Hippocampal formation (tissue), 2 donors: Measurements from ENCODE around the gene OGT.
"Not testable (repeated sequence)": the region's sequence is repeated elsewhere in the genome, so short reads cannot be mapped to it uniquely, and the experiment has no call there.

Experiments used
- DNase-seq, 2 donors: peaks; one replicate each; lab custom pipeline; 2025; lab: John Stamatoyannopoulos, UW

Gene OGT

DNA sequence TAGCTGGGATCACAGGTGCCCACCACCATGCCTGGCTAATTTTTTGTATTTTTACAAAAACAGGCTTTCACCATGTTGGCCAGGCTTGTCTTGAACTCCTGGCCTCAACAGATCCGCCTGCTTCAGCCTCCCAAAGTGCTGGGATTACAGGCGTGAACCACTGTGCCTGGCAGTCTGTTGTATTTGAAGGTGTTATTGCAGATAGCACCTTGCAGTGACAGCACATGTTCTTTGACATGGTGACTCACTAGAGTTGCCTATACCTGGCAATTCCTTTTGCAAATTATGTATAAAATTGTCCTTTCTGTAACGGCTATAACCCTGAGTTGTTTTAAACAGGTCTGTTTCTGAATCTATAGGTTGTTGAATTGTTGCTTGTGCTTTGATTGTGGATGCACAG is 7.9 kb downstream of the OGT start:
- no peak for DNase-seq

DNA sequence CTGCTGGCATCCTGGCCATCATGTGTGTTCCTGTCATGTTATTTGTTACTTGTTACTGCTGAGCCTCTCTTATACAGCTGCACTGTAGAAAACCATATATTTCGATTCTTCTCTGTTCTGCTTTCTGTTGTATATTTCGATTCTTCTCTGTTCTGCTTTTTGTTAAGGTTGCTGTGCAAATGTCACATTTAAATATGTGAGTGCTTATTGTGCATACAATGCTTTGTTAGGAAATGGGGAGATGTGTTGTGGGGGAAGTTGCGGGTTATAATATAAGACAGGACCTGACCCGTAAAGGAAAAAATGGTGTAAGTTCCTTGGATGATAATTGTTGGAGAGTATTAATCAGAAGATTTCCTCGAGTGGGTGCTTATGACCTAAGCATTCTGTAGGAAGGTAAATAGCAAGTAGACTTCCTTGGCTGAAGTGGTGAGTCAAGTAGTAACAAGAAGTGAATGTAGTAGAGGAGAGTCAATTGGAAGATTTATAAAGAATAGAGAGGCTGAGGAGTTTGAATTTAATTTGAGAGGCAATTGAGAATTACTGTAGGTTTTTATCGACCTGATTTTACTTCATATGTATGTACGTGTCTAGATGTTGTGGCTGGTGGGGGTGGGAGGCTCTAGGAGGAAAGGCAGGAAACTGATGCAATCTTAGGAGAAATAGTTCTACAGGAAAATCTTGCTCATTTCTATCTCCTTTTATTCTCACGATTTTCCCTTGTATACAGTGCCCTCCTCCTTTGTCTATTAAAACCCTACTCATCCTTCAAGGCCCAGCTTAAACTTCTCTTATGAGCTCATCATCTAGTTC is 8.5 kb downstream of the OGT start:
- no peak for DNase-seq

DNA sequence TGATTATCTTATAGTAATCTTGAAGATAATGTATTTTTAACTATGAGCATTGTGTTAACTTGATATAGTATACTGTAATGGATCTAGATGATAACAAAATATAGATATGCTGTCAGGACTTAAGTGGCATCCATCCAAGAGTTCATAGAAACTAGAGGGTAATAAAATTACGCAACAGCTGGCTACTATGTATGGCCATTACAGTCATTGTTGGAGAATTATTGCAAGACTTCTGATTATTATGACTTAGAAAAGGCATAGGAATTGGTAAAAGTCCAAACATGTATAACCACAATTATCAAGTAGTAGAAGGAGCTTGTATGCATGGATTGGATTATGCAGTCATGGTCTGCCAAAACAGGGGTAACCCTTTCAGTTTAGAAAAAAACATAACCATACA is 9.5 kb downstream of the OGT start:
- no peak for DNase-seq

DNA sequence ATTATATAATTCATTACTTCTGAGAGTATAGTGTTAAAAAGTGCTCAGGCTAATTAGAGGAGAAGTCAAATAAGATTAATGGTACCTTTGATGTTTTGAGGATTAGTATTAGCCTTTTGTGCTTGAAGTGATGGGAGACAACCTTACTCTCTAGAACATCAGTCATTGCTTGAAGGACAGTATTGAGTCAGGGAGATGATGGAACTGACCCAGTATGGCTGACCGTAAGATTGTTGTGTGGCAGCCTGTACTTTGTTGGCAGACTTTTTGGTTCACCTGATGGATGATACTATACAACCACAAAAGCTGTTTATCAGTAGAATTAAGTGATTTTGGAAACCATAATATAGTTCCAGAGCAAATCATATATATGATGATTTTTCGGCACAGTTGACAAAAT is 9.9 kb downstream of the OGT start:
- DNase-seq = no peak

DNA sequence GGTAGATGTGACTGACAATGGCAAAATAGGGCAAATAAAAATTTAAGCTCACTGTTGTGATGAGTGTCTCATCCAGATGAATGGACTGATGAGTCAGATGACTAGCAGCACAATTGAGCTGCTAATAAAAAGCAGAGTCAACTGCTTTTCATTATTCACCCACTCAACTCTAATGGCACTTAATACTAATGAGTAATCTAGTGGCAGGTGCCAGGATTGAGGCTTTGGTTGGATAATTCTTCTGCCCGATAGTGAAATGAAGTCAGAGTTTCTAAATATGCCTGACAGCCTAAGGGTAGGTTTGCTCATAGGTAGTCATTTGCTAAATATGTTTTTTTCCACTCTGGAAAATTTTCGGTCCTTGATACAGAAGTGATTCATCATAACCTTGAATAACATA is 10.4 kb downstream of the OGT start:
- no peak for DNase-seq

DNA sequence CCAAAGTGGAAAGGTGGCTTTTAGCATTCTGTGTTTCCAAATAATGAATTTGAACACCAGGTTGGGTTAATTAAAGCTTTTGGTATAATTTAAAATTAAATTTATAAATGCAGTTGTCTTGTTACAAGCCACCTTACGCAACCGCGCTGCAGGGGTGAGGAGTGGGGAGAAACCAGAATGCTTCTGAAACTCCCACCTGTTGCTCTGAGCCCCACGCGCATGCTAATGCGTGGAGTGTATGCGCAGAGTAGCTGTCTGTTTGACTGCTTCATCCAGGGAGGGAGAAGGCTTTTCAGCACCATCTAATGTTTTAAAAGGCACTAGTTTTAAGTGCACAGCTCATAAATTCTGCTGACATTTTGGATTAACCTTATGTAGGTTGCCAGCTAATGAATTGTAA is 12.5 kb downstream of the OGT start:
- no peak for DNase-seq

DNA sequence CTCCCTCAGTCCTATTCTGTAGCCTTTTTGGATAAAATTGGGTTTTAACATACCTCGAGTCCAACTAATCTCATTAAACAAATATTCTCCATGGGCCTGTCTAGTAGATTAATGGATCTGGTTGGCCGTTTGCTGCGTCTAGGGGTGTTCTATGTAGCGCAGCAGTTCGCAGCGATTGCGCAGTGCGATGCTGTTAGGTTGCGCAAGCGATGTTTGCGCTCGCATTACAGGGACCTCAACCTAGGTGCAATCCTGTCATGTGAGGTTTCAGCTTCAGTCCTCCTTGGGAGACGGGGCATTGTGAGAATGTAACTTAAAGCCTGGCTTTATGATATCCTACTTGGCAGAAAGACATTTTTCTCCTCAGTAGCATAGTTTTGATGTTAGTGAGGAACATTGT is 14.0 kb downstream of the OGT start:
- no peak for DNase-seq

DNA sequence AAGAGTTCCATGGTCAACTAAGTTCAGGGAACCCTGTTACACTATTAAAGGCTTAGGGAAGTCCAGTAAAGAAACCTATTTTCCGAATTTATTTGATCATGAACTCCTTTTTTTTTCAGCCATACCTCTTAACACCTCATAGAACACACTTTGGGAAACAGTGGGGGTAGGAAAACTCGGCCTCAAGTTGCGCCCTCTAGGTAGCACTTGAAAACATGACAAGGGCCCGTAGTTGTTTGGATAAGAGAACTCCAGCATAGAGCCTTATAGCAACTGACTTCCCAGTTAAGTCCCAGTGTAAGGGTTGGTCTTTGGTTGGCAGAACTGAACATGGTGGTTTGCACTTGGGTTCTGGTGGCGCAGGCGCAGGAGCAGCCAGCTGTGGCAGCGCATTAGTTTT is 14.4 kb downstream of the OGT start:
- no peak for DNase-seq

DNA sequence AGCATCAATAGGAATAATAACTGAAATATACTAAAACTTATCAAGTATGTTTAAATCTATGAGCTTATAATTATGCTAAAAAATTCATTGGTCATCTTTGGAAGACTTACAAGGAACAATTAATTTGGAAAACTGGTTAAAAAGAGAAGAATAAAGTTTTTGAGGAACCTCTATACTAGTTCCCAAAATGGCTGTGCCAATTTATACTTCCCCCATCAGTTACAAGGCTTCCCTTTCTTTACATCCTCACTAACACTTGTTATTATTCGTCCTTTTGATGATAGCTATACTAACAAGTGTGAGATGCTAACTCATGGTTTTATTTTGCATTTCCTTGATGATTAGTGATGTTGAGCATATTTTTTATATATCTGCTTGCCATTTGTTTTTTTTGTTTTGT is 17.1 kb downstream of the OGT start:
- DNase-seq = no peak

DNA sequence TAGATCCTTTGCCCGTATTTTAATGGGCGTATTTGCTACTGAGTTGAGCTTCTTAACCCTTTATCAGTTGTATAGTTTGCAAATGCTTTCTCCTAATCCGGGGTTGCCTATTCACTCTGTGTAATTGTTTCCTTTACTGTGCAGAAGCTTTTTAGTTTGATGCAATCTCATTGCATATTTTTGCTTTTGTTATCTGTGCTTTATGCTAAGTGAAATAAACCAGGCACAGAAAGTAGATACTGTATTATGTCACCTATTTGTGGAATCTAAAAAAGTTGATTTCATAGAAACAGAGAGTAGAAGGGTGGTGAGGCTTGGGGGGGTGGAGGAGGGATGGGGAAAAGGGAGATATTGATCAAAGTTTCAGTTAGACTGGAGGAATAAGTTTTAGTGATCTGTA is 17.7 kb downstream of the OGT start:
- DNase-seq = no peak

DNA sequence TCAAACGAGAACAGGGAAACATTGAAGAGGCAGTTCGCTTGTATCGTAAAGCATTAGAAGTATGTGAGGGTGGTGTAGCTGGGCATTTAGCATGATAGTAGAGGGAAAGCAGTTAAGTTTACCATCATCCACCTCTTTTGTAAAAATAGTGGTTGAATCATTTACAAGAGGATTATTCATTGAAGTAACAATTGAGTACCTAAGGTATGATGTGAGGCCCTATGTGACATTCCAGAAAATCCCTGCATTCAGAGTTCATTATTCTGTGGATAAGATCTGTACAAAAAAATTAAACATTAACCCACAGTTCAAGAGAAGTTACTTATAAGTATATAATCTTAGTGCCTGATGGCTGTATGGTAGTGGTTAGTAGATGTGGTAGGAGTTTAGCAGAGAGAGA is 23.1 kb downstream of the OGT start:
- no peak for DNase-seq

DNA sequence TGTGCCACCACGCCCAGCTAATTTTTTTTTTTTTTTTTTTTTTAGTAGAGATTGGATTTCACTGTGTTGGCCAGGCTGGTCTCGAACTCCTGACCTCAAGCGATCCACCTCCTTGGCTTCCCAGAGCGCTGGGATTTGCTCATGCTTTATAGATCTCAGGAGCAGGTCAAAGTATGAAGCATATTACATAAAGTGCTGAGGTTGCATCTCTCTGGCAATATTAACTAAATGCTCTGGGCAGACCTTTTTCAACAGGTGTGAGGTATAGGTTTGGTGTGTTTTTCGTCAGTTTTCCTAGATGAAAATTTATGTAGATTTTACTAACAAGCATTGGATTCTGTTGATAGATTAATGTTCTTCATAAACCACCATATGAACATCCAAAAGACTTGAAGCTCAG is 26.0 kb downstream of the OGT start:
- DNase-seq = no peak

DNA sequence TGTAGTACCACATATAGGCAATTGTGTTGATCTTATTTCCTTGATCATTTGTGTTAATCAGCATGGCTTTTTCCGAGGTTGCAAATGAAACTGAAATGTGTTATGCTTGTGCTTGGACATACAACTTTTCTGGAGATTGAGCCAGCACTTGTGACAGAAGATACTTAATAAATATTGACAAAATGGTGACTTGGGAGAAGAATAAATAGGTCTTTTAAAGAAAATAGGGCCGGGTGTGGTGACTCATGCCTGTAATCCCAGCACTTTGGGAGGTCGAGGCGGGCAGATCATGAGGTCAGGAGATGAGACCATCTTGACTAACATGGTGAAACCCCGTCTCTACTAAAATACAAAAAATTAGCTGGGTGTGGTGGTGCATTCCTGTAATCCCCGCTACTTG is 26.9 kb downstream of the OGT start:
- not testable (repeated sequence) for DNase-seq

DNA sequence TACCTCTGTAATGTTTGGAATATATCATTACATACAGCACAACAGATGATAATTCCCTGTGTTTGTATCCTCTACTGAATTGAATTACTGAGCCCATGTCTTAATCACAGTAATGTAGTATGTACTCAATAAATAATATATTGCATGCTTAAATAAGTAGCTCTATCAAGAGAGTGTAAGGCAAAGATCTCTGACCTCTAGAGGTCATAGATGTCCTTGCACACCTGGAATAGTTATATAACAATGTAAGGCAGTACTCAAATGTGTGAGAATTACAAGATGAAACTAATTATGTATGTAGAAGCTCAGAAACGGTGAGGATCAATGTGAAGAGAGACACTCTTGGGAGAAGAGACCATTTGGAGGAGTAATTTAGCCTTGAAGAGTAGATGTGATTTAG is 31.0 kb downstream of the OGT start:
- no peak for DNase-seq

DNA sequence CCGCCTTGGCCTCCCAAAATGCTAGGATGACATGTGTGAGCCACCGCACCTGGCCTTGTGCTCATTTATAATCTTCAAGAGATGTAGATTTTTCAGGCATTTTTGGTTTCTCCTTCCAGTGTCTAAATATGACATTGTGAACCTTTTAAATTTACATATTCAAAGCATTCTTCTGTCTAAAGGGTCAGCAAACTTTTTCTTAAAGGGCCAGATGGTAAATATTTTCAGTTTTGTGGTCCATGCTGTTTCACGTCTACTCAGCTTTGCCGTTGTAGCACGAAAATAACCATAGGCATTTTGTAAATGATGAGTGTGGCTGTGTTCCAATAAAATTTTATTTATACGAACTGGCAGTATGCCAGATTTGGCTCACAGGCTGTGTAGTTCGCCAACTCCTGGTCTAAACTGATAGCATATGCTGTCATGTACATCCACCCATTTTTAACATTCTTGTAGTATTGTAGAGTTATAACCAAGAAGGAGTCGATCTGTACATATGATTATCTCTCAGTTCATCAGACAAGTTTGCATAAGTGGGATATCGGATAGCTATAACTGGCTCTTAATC is 32.7 kb downstream of the OGT start:
- no peak for DNase-seq

DNA sequence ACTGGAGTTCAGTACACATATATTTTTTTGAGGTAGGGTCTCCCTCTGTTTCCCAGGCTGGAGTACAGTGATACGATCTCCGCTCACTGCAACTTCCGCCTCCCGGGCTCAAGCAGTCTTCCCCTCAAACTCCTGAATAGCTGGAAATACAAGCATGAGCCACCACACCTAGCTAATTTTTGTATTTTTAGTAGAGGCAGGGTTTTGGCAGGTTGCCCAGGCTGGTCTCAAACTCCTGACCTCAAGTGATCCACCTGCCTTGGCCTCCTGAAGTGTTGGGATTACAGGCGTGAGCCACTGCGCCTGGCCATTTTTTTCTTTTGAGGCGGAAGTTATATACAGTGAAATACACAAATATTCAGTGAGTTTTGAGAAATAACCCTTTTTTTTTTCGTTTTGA is 38.5 kb downstream of the OGT start:
- not testable (repeated sequence) for DNase-seq

DNA sequence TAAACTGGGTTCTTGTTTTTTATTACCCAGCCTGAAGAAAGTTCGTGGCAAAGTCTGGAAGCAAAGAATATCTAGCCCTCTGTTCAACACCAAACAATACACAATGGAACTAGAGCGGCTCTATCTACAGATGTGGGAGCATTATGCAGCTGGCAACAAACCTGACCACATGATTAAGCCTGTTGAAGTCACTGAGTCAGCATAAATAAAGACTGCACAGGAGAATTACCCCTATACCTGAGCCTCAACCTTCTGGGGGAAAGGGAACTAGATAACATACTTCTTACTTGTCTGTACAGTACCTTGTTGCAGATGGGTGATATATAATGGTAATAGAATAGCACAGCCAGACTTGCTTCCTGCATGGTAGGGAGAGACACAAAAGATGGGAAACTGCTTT is 40.7 kb downstream of the OGT start:
- no peak for DNase-seq

DNA sequence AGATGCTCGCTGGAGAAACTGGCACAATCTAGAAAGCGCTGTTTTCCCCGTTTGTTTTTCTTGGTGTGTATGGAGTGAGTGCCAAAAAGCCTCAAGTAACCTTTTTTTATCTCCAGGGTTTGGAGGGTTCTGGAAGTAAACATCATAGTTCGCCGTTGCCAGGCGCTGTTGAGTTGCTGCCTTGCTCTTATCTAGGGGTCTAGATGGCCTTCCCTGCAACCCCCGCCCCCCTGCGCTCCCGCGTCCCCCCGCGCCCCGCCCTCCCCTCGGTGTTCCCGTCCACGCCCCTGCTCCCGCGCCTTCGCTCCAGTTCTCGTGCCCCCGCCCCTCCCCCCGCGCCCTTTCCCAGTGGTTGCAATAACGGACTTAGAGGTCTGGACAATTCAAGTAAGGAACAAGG is 44.8 kb downstream of the OGT start:
- DNase-seq = no peak

DNA sequence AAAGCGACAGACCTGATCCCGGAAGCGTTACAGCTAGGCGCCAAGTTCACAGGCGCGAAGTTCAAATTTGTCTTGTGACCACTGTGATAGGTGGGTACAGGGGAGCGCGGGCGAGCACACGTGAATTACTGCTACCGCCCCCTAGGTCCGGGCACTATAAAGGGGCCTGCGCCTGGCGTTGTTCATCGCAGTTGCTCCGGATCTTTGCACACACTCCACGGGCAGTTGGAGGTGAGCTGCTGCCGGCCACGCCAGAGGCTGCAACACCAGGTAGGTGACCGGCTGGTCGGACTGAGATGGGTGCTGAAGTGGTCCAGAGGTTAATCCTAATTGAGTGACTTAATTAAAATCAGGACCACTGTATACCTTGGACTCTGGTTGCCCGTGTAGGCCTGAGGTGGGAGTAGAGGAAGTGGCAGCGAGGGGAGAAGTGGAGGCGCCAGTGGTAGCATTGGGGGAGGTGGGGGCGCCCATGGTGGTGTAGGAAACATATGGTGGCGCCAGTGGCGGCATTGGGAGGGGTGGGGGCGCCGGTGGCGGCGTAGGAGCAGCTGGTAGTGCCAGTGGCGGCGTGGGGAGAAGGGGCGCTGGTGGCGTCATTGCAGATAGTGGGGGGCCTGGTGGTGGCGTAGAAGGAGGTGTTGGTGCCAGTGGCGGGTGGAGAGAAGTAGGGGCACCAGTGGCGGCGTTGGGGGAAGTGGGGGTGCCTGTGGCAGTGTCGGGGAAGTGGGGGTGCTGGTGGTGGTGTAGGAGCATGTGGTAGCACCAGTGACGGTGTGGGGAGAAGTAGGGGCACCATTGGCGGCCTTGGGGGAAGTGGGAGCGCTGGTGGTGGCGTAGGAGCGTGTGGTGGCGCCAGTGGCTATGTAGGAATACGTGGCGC is 45.6 kb downstream of the OGT start, which contains the start of gene GCNA:
GCNA (plus strand) TSS at position 185 of the 883 bp plus-strand sequence. CDS start 2,385 bp downstream, outside the sequence.
- no peak for DNase-seq

DNA sequence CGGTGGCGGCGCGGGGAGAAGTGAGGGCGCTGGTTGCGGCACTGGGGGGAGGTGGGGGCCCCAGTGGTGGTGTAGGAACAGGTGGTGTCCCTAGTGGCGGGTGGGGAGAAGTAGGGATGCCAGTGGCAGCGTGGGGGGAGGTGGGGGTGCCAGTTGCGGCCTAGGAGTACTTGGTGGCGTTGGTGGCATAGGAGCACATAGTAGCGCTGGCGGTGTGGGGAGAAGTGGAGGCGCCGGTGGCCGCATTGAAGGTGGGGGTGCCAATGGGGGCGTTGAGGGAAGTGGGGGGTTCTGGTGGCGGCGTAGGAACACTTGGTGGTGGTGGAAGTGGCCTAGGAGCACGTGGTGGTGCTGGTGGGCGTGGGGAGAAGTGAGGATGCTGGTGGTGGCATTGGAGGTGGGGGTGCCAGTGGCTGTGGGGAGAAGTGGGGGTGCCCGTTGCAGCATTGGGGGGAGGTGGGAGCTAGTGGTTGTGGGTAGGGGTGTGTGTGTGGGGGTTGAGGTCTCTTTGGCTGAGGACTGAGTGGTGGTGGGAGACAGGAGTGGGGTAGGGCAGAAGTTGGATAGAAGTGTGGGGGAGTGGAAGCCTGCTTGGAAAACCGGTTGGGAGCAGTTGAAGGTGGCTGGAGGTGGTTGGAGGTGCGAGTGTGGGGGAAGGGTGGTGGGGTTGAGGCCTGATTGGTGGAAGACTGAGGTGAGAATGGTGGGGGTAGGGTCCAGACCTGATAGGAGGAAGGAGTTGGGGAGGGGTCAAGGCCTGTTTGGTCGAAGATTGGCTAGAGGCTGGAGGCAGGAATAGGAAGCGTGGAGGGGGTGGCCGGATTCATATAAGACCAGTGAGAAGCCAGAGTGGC is 46.5 kb downstream of the OGT start:
- DNase-seq = no peak

DNA sequence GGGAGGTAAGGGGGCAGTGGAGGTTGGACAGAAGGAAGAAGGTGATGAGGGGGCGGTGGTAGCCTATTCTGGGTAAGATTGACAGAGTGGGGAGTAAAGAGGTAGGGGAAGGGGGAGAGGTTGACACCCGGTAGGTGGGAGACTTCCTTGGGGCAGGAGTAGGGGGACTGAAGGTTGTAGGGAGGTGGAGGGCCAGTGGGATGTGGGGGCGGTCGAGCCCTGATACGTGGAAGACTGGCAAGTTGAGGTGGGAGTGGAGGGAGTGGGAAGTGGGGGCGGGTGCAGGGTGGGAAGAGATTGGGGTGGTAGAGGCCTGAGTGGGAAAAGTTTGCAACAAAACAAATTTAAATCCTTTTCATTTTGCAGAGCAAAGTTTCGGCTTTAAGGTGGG is 47.1 kb downstream of the OGT start:
- no peak for DNase-seq

DNA sequence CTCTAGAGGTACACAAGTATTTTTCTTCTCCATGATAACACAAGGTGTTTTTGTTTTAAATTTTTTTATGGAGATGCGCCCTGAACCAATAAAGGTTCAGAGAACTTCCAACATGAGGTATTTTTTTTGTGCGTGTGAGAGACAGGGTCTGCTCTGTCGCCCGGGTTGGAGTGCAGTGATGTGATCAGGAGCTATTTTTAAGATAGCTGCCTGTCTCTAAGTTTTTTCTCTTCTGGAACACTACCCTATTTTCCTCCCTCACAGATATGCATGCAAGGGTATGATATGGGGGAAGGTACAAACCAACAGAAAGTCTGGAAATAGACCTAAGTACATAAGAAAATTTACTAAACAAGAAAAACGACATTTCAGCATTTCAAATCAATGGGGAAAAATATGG is 48.3 kb downstream of the OGT start:
- DNase-seq = no peak
